ENCODE measurements around the gene BCL11A.
"Not testable (repeated sequence)": the region's sequence is repeated elsewhere in the genome, so short reads cannot be mapped to it uniquely, and the experiment has no call there.

BCL11A gene

DNA sequence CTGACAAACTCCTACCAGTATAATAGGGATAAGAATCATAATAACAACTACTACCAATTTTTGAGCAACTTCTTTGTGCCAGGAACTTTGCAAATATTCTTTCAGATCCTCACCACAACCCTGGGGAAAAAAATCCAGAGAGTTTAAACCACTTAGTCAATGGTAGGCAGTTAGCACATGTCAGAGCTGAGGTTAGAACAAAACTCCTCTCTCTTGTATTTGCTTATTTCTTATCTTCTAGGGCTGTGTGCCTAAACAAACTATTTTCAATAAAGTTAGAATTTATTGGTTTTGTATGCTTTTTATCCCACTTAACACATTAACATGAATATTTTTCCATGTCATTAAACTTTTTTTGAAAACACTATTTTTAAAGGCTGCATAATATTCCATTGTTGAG lies 127.1 kb downstream of the BCL11A start:
- no peak for FAIRE-seq
- DNase-seq (ENCODE audit: insufficient read length, low spot score): no peak
- TF ChIP-seq, protein P1, sequence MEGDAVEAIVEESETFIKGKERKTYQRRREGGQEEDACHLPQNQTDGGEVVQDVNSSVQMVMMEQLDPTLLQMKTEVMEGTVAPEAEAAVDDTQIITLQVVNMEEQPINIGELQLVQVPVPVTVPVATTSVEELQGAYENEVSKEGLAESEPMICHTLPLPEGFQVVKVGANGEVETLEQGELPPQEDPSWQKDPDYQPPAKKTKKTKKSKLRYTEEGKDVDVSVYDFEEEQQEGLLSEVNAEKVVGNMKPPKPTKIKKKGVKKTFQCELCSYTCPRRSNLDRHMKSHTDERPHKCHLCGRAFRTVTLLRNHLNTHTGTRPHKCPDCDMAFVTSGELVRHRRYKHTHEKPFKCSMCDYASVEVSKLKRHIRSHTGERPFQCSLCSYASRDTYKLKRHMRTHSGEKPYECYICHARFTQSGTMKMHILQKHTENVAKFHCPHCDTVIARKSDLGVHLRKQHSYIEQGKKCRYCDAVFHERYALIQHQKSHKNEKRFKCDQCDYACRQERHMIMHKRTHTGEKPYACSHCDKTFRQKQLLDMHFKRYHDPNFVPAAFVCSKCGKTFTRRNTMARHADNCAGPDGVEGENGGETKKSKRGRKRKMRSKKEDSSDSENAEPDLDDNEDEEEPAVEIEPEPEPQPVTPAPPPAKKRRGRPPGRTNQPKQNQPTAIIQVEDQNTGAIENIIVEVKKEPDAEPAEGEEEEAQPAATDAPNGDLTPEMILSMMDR (IDR thresholded peaks at IDR 0.05; ENCODE audit: insufficient read depth, missing control alignments): no peak

DNA sequence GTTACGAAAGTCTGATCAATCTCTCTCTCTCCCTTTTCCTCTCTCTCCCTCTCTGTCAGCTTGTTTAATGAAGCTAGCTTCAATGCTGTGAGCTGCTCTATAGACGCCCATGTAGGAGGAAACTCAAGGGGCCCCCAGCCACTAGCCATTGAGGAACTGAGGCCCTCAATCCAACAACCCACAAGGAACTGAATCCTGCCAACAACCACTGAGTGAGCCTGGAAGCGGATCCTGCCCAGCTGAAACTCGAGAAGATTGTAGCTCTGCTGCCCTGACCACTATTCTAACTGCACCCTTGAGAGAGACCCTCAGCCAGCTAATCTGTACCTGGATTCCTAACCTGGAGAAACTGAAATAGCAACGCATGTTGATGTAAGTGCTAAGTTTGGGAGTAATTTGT lies 129.2 kb downstream of the BCL11A start:
- DNase-seq (ENCODE audit: insufficient read length, low spot score) (no peak), FAIRE-seq (no peak)
- TF ChIP-seq, protein P1 (IDR thresholded peaks at IDR 0.05; ENCODE audit: insufficient read depth, missing control alignments): no peak

DNA sequence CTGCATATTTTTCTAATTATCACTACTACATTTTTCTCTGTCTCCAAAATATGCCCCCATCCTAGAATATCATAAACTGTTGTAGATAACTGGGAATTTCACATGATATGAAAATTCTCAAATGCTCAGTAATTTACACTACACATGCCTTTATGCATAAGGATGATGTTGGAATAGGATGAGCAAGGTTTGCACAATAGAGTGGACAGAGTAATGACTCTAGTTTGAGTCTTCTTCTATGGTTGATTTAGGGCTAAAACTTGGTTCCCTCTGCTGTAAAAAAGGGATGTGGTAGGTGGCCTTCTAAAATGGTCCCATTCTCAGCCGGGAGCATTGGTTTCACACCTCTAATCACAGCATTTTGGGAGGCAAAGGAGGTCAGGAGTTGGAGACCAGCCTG lies 129.9 kb downstream of the BCL11A start:
- TF ChIP-seq, protein P1 (IDR thresholded peaks at IDR 0.05; ENCODE audit: insufficient read depth, missing control alignments): no peak
- FAIRE-seq: no peak
- DNase-seq (ENCODE audit: insufficient read length, low spot score): no peak

DNA sequence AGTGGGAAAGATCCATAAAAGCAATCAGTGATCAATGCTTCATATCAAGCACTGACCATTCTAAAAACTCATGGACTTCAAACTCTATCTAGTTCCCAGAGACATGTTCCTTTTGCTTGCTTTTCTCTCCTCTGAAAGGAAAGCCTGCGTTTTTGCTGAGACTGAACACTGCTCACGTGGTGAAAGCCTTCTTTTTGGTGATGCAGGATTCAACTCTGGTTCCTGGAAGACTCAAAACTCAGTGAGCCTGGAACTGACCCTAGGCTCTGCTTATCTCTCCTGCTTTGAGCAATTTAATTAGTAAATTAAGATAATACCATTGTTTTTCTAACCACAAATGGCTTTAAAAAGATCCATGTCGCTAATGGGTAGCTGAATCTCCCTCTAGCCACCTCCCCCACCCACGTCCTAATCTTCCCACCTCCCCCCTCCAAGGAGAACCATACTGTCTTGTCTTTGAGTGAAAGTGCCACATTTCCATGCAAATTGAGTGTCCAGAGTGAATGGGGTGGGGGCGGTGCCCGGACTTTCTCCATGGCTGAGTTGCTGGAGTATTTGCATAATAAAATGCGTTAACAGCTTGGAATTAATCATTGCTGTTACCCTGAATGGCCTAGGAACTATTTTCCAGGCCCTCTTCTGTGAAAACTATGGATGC lies 130.5 kb downstream of the BCL11A start:
- DNase-seq (ENCODE audit: insufficient read length, low spot score) (no peak), FAIRE-seq (no peak)
- TF ChIP-seq, protein P1 (IDR thresholded peaks at IDR 0.05; ENCODE audit: insufficient read depth, missing control alignments): no peak

DNA sequence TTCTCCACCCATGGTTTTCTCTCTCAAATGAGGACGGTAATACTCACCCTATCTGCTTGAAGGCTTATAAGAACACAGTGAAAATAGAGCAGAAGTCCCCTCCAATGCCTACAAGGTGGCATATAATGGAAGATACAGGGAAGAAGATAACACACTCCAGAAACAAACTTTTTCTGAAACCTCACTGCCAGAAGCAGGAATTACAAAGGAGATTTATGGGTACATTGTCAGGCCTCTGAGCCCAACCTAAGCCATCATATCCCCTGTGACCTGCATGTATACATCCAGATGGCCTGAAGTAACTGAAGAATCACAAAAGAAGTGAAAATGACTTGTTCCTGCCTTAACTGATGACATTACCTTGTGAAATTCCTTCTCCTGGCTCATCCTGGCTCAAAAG lies 136.2 kb downstream of the BCL11A start:
- FAIRE-seq; DNase-seq (ENCODE audit: insufficient read length, low spot score): not testable (repeated sequence)

DNA sequence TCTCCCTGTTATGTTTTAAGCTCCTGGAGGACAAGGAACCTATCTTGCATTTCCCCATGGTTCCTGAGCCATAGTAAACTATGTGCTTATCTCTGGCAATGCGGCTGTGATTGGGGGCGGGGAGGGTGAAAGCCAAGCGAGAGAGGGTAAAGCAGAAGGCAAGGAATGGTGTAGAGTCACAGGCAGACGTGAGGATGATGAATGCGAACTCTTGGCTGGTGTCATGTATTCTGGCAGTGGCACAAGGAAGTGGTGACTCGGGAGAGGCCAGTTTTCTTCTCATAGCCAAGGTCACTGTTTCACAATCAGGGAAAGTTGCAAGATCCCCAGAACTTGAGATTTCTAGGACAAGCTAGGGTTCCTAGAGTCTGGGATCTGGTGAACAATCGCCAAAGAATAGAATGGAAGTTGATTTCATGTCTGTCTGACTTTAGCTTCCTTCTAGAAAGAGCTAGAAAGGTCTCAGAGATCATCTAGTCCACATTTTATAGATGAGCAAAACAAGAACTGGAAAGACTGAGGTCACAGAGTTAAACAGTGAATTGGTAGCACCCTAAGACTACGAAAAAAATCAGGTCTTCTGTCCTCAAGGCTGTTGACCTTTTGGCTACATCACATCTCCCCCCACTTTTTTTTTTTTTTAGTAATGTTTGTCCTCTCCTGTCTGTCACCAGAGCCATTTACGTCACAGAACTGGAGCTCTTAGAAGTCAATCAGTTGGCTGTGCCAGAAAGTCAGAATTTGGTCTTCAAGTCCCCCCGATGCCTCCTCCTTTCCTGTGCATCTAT lies 137.0 kb downstream of the BCL11A start:
- DNase-seq (ENCODE audit: insufficient read length, low spot score) (no peak), FAIRE-seq (no peak)
- TF ChIP-seq, protein P1 (IDR thresholded peaks at IDR 0.05; ENCODE audit: insufficient read depth, missing control alignments): no peak

DNA sequence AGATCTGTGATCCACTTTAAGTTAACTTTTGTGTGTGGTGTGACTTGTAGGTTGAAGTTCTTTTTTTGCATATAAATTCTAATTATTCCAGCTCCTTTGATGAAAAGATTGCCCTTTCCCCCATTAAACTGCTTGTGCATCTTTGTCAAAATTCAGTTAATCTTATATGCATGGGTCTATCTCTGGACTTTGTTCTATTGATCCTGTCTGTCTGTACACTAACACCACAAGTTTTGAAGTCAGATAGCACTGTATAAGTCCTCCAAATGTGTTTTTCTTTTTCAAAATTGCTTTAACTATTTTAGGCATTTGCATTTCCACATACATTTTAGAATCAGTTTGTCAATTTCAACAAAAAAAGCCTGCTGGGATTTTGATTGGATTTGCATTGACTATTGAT lies 137.6 kb downstream of the BCL11A start:
- FAIRE-seq (no peak), DNase-seq (ENCODE audit: insufficient read length, low spot score) (no peak)
- TF ChIP-seq, protein P1 (IDR thresholded peaks at IDR 0.05; ENCODE audit: insufficient read depth, missing control alignments): no peak
